Omental fat pad (tissue), 4 donors: Measurements from ENCODE around the gene MCOLN2. TPM values are rescaled to one million over a fixed set of nuclear protein-coding genes. Genes with fewer than 3 reads are reported as not detected.

ENCODE experiments used
- ATAC-seq: fragments of 150-250 bp; one replicate; pipeline ENCODE4 v1.9.1; 2016; ENCODE audit warnings: mild to moderate bottlenecking, moderate library complexity; ENCODE audit not compliant: low FRiP score
- DNase-seq: peaks from one replicate; pipeline ENCODE4 v3.0.0-alpha.2; 2019; ENCODE audit warnings: low spot score
- total RNA-seq, 4 donors: library from RNA; depleted of rRNA; stranded (reverse); fragments of >200 nt; gene quantifications; one replicate each; pipeline ENCODE4 v1.1.0, GENCODE V29; 2016
- TF ChIP-seq, protein P1 (sequence below), 3 donors: fragments of 450-650 bp; IDR thresholded peaks; one replicate each; pipeline ENCODE4 v1.5.1; 2016 to 2017; ENCODE audit warnings: antibody characterized with exemption in 3 of 3, mild to moderate bottlenecking in 3 of 3, moderate library complexity in 2 of 3

MCOLN2 gene
- total RNA-seq, 4 donors from 2014 or later: 1.1 to 9.9 (median 2.7) TPM

DNA sequence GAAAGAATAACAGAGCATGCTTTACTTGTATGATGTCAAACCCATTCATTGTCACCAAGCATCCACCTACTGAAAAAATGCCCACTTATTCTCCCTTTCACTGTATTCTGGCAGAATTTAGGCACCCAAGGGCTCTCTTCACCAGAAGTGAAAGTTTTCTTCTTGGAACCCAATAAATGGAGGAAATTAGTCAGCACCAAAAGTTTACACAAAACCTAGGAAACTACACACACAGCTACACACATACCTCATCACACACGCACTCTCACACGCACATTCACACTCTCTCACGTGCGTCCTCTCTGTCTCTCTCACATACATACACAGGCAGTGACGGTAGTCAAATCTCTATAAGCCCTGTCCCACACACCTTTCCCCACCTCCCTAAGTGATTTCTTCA lies 37.6 kb downstream of the MCOLN2 start:
- DNase-seq: no peak
- TF ChIP-seq, protein P1, sequence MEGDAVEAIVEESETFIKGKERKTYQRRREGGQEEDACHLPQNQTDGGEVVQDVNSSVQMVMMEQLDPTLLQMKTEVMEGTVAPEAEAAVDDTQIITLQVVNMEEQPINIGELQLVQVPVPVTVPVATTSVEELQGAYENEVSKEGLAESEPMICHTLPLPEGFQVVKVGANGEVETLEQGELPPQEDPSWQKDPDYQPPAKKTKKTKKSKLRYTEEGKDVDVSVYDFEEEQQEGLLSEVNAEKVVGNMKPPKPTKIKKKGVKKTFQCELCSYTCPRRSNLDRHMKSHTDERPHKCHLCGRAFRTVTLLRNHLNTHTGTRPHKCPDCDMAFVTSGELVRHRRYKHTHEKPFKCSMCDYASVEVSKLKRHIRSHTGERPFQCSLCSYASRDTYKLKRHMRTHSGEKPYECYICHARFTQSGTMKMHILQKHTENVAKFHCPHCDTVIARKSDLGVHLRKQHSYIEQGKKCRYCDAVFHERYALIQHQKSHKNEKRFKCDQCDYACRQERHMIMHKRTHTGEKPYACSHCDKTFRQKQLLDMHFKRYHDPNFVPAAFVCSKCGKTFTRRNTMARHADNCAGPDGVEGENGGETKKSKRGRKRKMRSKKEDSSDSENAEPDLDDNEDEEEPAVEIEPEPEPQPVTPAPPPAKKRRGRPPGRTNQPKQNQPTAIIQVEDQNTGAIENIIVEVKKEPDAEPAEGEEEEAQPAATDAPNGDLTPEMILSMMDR (IDR thresholded peaks at IDR 0.05): no peak

DNA sequence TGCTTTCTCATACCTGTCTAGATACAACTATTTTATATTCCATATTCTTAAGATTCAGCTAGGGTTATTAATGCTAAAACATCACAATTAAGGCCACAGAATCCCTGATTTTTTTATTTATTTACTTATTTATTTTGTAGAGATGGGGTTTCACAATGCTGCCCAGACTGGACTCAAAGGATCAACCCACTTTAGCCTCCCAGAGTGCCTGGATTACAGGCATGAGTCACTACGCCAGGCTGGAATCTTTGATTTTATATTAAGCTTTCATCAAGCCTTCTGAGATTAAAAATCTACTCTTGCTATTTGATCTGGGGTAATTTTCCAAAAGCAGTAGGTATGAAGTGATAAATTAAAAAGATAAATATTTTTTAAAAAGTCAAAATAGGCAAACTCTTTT lies 38.9 kb downstream of the MCOLN2 start:
- ATAC-seq (no peak), DNase-seq (no peak)
- TF ChIP-seq, protein P1 (IDR thresholded peaks at IDR 0.05): no peak

More for the DNA sequence above, 37.6 kb downstream of the MCOLN2 start:
- ATAC-seq: no peak

DNA sequence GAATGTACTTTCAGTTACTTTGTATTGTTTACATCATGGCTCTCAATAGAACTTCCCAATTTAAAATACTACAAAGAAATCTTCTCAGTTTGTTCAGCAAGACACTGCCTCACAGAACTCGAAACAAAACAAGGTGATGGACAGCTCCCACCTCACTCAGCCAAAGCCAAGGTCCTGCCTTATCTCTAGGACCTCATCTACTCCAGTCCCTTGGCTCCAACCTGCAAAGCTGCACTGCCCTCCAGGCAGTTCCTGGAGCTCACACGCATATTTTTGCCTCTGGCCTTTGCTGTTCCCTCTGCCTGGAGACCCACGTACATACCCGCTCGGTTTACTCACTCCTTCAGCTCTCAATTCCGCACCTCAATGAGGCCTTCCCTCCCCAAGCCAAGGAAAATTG lies 40.3 kb downstream of the MCOLN2 start:
- TF ChIP-seq, protein P1 (IDR thresholded peaks at IDR 0.05): no peak
- no peak for DNase-seq
- ATAC-seq: no peak

DNA sequence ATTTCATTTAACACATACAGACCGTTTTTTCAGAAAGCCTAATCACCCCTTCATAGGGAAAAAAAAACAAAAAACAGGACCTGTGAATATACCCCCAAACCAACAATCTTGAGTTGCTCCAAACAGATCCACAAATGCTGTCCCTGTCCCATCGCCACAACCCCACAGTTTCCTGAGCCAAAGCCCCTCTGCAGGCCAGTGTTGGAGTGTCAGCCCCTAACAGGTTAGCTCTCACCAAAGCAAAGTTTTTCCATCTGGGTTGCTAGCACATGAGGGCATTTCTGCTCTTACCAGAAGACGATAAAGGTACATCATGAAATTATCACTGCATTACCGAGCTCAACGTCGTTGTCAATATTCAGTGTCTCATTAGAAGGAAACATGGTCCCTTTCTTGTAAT lies 40.8 kb downstream of the MCOLN2 start:
- ATAC-seq: no peak
- TF ChIP-seq, protein P1 (IDR thresholded peaks at IDR 0.05): no peak
- no peak for DNase-seq

DNA sequence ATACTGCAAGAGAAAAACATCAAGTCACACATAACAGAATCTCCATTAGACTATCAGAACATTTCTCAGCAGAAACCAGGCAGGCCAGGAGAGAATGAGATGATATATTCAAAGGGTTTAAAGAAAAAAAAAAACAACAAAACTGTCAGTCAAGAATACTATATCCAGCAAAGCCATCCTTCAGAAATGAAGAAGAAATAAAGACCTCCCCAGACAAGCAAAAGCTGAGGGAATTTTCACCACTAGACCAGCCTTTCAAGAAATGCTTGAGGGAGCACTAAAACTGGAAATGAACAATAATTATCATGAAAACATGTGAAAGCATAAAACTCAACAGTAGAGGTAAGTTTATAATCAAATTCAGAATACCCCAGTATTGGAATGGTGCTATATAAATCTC lies 47.2 kb downstream of the MCOLN2 start:
- ATAC-seq: no peak
- no peak for DNase-seq
- TF ChIP-seq, protein P1 (IDR thresholded peaks at IDR 0.05): no peak

DNA sequence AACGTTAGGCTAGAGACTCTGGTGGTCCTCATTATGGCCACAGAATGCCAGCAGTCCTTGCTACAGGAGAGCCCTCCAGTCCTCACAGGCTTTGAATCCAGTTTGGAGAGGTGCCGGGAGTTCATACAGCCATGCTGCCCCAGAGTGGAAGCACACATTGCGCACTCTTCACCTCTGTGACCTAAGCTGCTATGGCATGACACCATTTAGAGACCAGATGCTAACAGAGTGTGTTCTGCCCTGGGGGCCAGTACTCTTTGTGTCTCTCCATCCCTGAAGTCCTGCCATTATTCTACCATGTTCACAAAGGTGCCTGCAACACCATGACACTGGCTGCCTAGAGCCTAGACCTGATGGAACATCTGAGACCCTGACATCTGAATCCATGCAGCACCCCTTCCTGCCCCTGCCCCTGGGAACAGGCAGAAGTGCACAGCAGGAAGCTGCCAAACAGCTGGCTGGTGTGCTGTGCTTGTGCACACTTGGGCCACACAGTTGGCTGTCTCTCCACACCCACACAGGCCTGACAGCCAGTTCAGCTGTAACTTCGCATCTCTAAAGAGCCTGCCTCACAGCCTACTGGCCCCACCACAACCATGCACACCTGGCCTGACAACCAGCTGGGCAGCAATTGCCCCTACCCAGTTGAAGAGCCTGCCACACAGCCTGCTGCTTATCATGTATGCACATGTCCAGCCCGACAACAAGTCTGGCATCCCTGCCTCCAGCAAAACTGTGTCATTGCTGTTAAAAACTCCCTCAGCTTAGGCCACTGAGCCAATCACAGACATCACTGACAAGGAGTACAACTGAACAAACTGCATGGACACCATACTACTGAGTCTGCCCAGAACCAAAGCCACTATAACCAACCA lies 49.1 kb downstream of the MCOLN2 start:
- TF ChIP-seq, protein P1 (IDR thresholded peaks at IDR 0.05): no peak
- DNase-seq: no peak
- ATAC-seq: no peak

DNA sequence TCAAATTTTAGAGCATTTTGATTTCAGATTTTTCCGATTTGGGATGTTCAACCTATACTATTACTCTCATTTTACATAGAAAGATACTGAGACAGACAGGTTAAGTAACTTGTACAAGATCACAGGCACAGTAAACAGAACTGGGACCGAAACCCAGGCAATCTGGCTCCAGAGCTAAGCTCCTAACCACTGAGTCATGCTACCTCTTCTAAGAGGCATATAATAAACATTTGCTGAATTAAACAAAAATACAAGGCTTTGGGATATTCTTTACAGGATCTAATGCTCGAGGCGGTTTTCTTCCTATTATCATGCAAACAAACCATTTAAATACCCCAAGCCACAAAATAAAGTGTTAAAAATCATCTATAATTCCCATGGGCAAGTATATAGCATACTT lies 50.3 kb downstream of the MCOLN2 start:
- ATAC-seq: no peak
- DNase-seq: no peak
- TF ChIP-seq, protein P1 (IDR thresholded peaks at IDR 0.05): no peak
